SU-DHL-6 (cell line): ENCODE measurements around the gene EIF3I.

Source experiments
- H2AFZ ChIP-seq: fragments of 200-600 bp; sonication (generic); 2 replicates; pipeline ENCODE4 v1.6.1; 2014; ENCODE audit warnings: low read depth, mild to moderate bottlenecking, moderate library complexity, mixed read lengths, antibody characterized with exemption, low read length; ENCODE audit not compliant: severe bottlenecking
- H3F3A ChIP-seq: fragments of 200-600 bp; shearing (Covaris generic); 2 replicates; pipeline ENCODE4 v1.6.0; 2016; ENCODE audit warnings: antibody characterized with exemption, mild to moderate bottlenecking; ENCODE audit not compliant: insufficient read depth
- H3K27ac ChIP-seq: fragments of 200-600 bp; sonication (generic); 2 replicates; pipeline ENCODE4 v1.5.1; 2016; ENCODE audit warnings: low read depth, mild to moderate bottlenecking, low read length, moderate library complexity, mixed read lengths
- H3K27me3 ChIP-seq: fragments of 200-600 bp; sonication (generic), shearing (Covaris generic); 2 replicates; pipeline ENCODE4 v1.6.0; 2014; ENCODE audit warnings: mild to moderate bottlenecking, low read length
- H3K36me3 ChIP-seq: fragments of 200-600 bp; sonication (generic); 2 replicates; pipeline ENCODE4 v1.6.1; 2014; ENCODE audit warnings: mild to moderate bottlenecking, low read length, mixed read lengths
- H3K4me2 ChIP-seq: fragments of 300-600, 200-600 bp; shearing (Covaris generic), sonication (generic); 2 replicates; pipeline ENCODE4 v1.6.0; 2014; ENCODE audit warnings: low read length, low read depth, mild to moderate bottlenecking; ENCODE audit not compliant: poor library complexity, severe bottlenecking
- H3K4me3 ChIP-seq: fragments of 200-600 bp; sonication (generic); 2 replicates; pipeline ENCODE4 v1.5.1; 2014; ENCODE audit warnings: antibody characterized with exemption, low read length, mild to moderate bottlenecking, mixed read lengths; ENCODE audit not compliant: insufficient read depth, poor library complexity, severe bottlenecking
- H3K79me2 ChIP-seq: fragments of 200-600 bp; sonication (generic); 2 replicates; pipeline ENCODE4 v1.6.1; 2014; ENCODE audit warnings: mild to moderate bottlenecking, low read length, moderate library complexity; ENCODE audit not compliant: insufficient read depth
- H3K9ac ChIP-seq: fragments of 200-600 bp; sonication (generic); 2 replicates; pipeline ENCODE4 v1.7.0; 2014; ENCODE audit warnings: mild to moderate bottlenecking, low read length
- H3K9me2 ChIP-seq: fragments of 200-600 bp; sonication (generic); replicated peaks from 2 replicates; pipeline ENCODE4 v1.6.1; 2014; ENCODE audit warnings: low read length; ENCODE audit not compliant: insufficient read depth
- H3K9me3 ChIP-seq: fragments of 200-600 bp; sonication (generic); 2 replicates; pipeline ENCODE4 v1.6.1; 2014; ENCODE audit warnings: low read length, mixed read lengths; ENCODE audit not compliant: insufficient read depth
- H4K20me1 ChIP-seq: fragments of 200-600 bp; sonication (generic); 2 replicates; pipeline ENCODE4 v1.6.1; 2014; ENCODE audit warnings: low read depth, mild to moderate bottlenecking, antibody characterized with exemption, low read length, moderate library complexity, mixed read lengths
- EZH2phosphoT487 ChIP-seq: fragments of 200-600 bp; sonication (generic), shearing (Covaris generic); conservative IDR thresholded peaks from 2 replicates; pipeline ENCODE4 v1.6.1; 2018; ENCODE audit warnings: mild to moderate bottlenecking, antibody characterized with exemption, low read length, moderate library complexity, mixed read lengths
- TF ChIP-seq, protein P1 (sequence below): fragments of 200-600 bp; sonication (generic); IDR thresholded peaks from one replicate; pipeline ENCODE4 v1.5.1; 2017; ENCODE audit warnings: antibody characterized with exemption, mild to moderate bottlenecking, low read length, moderate library complexity; ENCODE audit not compliant: insufficient read depth, poor library complexity, severe bottlenecking

The EIF3I gene

DNA sequence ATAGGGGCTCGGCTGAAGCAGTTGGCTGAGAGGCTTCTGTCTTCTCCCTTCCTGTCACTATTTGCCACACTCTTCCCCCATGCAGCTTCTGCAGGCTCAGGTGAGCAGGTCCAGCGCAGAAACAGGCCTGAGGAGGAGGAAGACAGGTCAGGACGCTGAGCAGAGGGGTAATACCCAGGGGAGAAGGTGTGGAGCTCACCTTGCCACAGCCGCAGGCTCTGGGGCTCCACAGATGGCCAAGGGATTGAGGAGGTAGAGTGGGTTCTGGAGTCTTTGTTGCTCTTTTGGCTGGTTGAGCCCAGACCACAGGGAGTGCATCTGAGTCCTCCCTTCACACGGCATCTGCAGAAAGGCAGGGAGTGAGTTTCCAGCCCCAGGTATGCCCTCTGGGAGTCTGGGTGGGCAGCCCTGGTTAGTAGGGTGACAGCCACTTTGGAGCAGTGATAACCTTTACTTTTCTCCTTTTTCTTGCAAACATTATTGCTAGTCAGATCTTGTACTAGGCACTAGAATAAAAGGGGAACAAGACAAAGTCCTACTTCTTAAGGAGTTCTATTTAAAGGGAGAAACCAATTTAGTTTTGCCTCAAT is 9.7 kb downstream of the EIF3I start:
- Histone ChIP-seq H3K4me3 (no peak overlapping the region), H2AFZ (no peak overlapping the region), H3K9me3 (no peaks in the 10 kb centered on the region), H3K9ac (no peak overlapping the region), H3F3A (no peaks in the 10 kb centered on the region), H4K20me1 (no peaks in the 10 kb centered on the region), H3K27ac (no peak overlapping the region), H3K79me2 (no peaks in the 10 kb centered on the region), H3K4me2 (no peak overlapping the region), H3K9me2 (no peaks in the 10 kb centered on the region), H3K36me3 (peaks cover 4% of the 10 kb centered on the region; the same call in 1 of the 2 replicates), H3K27me3 (no peaks in the 10 kb centered on the region)
- no peak for TF ChIP-seq EZH2phosphoT487
- TF ChIP-seq, protein P1, sequence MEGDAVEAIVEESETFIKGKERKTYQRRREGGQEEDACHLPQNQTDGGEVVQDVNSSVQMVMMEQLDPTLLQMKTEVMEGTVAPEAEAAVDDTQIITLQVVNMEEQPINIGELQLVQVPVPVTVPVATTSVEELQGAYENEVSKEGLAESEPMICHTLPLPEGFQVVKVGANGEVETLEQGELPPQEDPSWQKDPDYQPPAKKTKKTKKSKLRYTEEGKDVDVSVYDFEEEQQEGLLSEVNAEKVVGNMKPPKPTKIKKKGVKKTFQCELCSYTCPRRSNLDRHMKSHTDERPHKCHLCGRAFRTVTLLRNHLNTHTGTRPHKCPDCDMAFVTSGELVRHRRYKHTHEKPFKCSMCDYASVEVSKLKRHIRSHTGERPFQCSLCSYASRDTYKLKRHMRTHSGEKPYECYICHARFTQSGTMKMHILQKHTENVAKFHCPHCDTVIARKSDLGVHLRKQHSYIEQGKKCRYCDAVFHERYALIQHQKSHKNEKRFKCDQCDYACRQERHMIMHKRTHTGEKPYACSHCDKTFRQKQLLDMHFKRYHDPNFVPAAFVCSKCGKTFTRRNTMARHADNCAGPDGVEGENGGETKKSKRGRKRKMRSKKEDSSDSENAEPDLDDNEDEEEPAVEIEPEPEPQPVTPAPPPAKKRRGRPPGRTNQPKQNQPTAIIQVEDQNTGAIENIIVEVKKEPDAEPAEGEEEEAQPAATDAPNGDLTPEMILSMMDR = no peak

DNA sequence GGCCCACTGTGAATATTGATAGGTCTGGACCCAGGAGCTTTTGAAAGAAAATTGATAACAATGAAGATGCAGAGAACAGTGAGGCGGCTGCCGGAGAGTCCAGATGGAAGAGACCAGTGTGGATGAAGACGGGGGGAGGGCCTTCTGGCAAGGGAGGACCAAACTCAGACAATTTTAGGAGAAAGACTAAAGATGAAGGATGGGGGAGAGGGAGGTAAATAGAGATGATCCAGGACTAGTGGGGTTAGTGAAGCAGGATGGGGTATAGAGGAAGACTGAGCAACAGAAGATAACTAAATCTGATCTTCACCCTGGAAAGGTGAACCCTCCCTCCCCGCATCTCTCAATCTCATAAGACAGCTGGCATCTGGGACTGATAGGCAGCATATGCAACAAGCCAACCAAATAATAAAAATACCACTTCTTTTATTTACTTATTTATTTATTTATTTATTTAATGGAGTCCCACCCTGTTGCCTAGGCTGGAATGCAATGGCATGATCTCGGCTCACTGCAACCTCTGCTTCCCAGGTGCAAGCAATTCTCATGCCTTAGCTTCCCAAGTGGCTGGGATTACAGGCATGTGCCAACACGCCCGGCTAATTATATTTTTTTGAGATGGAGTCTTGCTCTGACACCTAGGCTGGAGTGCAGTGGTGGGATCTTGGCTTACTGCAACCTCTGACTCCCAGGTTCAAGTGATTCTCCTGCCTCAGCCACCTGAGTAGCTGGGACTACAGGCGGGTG is 10.5 kb downstream of the EIF3I start:
- Histone ChIP-seq H3K9me2 (no peaks in the 10 kb centered on the region), H3K4me3 (no peak overlapping the region), H4K20me1 (no peaks in the 10 kb centered on the region), H3F3A (no peaks in the 10 kb centered on the region), H2AFZ (no peak overlapping the region), H3K27me3 (no peaks in the 10 kb centered on the region), H3K36me3 (peaks cover 4% of the 10 kb centered on the region; the same call in 1 of the 2 replicates), H3K79me2 (no peaks in the 10 kb centered on the region), H3K27ac (no peak overlapping the region), H3K4me2 (no peak overlapping the region), H3K9ac (no peak overlapping the region), H3K9me3 (no peaks in the 10 kb centered on the region)
- TF ChIP-seq, protein P1 = no peak
- no peak for TF ChIP-seq EZH2phosphoT487

DNA sequence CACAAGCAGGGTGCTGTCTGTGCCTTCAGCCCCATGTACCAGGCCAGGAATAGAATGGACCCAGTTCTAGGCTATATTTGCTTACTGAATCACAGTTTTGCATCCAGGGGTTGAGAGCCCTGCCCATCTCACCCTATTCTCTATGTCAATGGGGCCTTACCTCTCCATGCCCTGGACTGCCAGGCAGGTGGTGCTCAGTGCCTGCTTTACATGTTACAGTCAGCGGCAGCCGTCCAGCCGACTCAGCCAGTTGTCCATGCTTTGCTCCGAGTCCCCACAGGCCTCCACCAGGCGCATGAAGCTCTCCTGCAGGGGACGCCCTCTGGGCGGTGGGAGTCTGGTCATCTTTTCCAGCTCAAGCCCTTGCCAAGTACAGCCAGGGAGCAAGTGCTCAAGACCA is 12.6 kb downstream of the EIF3I start:
- no peaks in the 10 kb centered on the region for H3K9me3 ChIP-seq
- no peaks in the 10 kb centered on the region; the same call in 1 of the 2 replicates for H3K36me3 ChIP-seq

More for the DNA sequence above, 12.6 kb downstream of the EIF3I start:
- no peak overlapping the region for H3K27ac ChIP-seq
- H3K4me3 ChIP-seq = no peak overlapping the region
- H3K9me2 ChIP-seq = no peaks in the 10 kb centered on the region
- no peaks in the 10 kb centered on the region for H3K79me2 ChIP-seq
- H4K20me1 ChIP-seq = no peaks in the 10 kb centered on the region
- no peaks in the 10 kb centered on the region for H3K27me3 ChIP-seq
- no peak overlapping the region for H2AFZ ChIP-seq
- no peak overlapping the region for H3K9ac ChIP-seq
- peaks cover 9% of the 10 kb centered on the region for H3F3A ChIP-seq
- TF ChIP-seq EZH2phosphoT487 = no peak
- TF ChIP-seq, protein P1 = no peak
- H3K4me2 ChIP-seq = no peak overlapping the region
